HUES64 (cell line): ENCODE measurements around the gene SPTBN5.
A peak's percentile ranks its signal among the peaks of the same experiment; 100 is the strongest.
"Not testable (repeated sequence)": the region's sequence is repeated elsewhere in the genome, so short reads cannot be mapped to it uniquely, and the experiment has no call there.

Experiments
- H3K27ac ChIP-seq: 2 replicates; pipeline ENCODE4 v1.7.0; 2013; ENCODE audit warnings: low read depth, low read length, inconsistent platforms
- H3K27me3 ChIP-seq: 2 replicates; pipeline ENCODE4 v1.6.1; 2013; ENCODE audit warnings: mild to moderate bottlenecking, low read length; ENCODE audit not compliant: insufficient read depth
- H3K36me3 ChIP-seq: 2 replicates; pipeline ENCODE4 v1.6.1; 2013; ENCODE audit warnings: mild to moderate bottlenecking, low read length; ENCODE audit not compliant: insufficient read depth
- H3K4me1 ChIP-seq: 2 replicates; pipeline ENCODE4 v1.6.1; 2013; ENCODE audit warnings: mild to moderate bottlenecking, low read length, moderate library complexity; ENCODE audit not compliant: insufficient read depth
- H3K4me3 ChIP-seq: 2 replicates; pipeline ENCODE4 v1.5.1; 2013; ENCODE audit warnings: mild to moderate bottlenecking, low read length, moderate library complexity
- H3K9ac ChIP-seq: 2 replicates; pipeline ENCODE4 v1.6.1; 2013; ENCODE audit warnings: mild to moderate bottlenecking, low read depth, low read length
- H3K9me3 ChIP-seq: 2 replicates; pipeline ENCODE4 v1.6.1; 2013; ENCODE audit warnings: low read depth, low read length; ENCODE audit not compliant: insufficient read depth
- WGBS: fragments of 150-250, 120-280 bp; methylation state at CpG from one replicate; pipeline ENCODE4 v1.1.7; 2013; ENCODE audit warnings: missing lambda C conversion rate; 5-methylcytosine and 5-hydroxymethylcytosine counted together

The SPTBN5 gene

DNA sequence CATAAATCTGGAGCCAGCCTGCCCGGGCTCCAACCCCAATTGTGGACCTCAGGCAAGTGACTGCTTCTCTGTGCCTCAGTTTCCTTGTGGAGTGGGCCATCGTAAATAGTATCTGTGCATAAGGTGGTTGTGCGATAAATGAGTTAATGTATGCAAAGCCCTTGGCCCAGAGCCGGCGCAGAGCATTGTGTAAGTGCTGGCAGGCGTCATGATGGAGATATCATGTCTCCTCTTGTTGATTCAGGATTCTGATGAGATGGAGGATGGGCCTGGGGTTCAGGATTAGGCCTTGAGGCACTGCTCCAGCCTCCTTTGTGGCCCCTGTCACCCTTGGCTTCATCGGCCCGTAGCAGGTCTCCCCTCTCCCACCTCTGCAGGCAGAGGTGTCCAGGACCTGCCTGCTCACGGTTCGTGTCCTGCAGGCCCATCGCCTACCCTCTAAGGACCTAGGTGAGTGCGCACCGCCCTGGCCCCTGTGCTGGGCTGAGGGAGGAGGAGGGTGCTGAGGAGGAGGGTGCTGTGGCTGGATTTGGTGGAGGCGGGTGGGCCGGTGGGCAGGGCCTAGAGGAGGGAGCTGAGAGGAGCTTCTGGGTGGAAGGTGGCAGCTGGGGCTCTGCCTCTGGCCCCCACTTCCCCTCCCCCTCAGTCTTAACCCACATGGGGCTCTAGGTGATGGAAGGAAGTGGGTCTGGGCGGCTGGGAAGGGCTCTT is 53.9 kb downstream of the SPTBN5 start:
- Histone ChIP-seq H3K9me3 (no peaks in the 10 kb centered on the region), H3K27ac (no peak overlapping the region), H3K4me3 (no peak overlapping the region), H3K4me1 (no peaks in the 10 kb centered on the region), H3K27me3 (no peaks in the 10 kb centered on the region), H3K36me3 (no peaks in the 10 kb centered on the region), H3K9ac (no peak overlapping the region)
- WGBS, result 93% methylated on average over 14 of the region's 16 CpGs

DNA sequence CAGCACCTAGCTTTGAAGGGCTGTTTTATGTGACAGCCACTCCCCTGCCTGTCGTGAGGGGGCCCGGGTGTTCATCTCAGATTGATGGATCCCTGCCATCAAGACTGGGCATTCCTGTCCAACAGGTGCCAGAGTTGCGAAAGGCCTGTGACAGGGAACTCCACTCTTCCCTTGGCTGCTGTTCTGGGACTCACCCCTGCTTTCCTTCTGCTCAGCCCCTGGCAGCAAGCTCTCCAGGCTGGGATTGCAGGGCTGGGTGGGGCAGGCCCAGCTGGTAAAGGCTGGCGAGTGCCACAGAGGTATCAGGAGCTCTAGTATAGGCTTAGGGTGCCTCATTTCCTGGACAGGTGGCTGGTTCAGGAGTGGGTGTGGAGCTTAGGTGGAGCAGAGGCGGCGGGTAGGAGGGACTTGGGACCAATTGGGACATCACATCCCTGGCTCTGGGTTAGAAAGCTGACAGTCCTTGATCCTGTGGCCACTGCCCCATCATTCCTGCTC is 55.4 kb downstream of the SPTBN5 start, which contains the start of gene PLA2G4B:
TSS of gene PLA2G4B (plus strand) at position 448 of the 498 bp plus-strand sequence. CDS start 67 bp downstream, outside the sequence.
- H3K27me3 ChIP-seq, result no peaks in the 10 kb centered on the region
- H3K27ac ChIP-seq, result no peak within 1 kb of the TSS
- 91% methylated on average over 6 of the region's 6 CpGs for WGBS

DNA sequence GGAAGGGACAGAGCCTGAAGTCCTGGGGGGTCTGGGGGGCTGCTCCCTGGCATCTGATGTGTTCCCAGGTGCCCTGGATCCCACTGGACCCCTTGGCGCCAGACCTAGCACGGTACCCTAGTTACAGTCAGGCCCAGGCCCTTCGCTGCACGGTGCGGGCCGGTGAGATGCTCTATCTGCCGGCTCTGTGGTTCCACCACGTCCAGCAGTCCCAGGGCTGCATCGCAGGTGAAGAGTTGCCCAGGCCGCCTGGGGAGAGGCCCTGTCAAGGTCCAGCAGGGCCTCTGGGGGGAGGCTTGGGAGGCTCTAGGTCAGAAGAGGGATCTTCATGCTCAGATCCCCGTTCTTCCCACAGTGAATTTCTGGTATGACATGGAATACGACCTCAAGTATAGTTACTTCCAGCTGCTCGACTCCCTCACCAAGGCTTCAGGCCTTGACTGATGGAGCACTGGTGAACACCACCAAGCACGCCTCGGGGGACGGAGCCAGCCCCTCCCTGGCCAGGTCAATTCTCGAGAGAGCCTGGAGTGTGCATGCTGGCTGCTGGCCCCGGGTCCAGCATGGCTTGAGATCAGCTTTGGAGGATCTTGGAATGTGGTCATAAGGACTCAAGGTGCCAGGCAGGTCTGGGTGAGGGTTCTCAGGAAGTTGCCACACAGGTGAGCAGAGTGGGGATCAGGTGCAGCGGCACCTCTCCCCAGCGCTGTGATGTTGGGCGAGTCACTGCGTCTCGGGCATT is 57.0 kb downstream of the SPTBN5 start:
- Histone ChIP-seq H3K4me1 (no peaks in the 10 kb centered on the region), H3K27me3 (no peaks in the 10 kb centered on the region), H3K4me3 (no peak overlapping the region), H3K9me3 (no peaks in the 10 kb centered on the region), H3K27ac (no peak overlapping the region), H3K9ac (no peak overlapping the region; the same call in 1 of the 2 replicates), H3K36me3 (no peaks in the 10 kb centered on the region)
- WGBS, result 93% methylated on average over 23 of the region's 23 CpGs

More for the DNA sequence above, 55.4 kb downstream of the SPTBN5 start, which contains the start of gene PLA2G4B:
- Histone ChIP-seq H3K4me1 (no peaks in the 10 kb centered on the region), H3K36me3 (no peaks in the 10 kb centered on the region), H3K9me3 (no peaks in the 10 kb centered on the region), H3K9ac (no peak within 1 kb of the TSS), H3K4me3 (no peak within 1 kb of the TSS)

DNA sequence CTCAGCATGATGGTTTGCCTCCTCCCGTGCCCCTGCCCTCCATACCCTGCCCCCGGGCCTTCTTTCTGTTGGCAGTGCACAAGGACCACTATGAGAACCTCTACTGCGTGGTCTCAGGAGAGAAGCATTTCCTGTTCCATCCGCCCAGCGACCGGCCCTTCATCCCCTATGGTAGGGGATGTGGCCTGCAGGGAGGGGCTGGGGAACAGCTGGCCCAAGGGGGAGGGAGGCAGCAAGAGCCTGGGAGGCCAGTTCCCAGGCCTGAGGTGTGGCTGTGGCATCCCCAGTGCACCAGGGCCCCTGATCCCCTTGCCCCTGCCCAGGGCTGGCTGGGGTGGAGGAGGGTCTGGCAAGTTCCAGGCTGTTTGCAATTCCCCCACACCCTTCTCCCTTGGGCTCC is 57.8 kb downstream of the SPTBN5 start:
- Histone ChIP-seq H3K27me3 (no peaks in the 10 kb centered on the region), H3K9me3 (no peaks in the 10 kb centered on the region), H3K27ac (no peak overlapping the region), H3K4me1 (no peaks in the 10 kb centered on the region), H3K36me3 (no peaks in the 10 kb centered on the region), H3K9ac (no peak overlapping the region), H3K4me3 (no peak overlapping the region)
- 87% methylated on average over 6 of the region's 6 CpGs for WGBS

DNA sequence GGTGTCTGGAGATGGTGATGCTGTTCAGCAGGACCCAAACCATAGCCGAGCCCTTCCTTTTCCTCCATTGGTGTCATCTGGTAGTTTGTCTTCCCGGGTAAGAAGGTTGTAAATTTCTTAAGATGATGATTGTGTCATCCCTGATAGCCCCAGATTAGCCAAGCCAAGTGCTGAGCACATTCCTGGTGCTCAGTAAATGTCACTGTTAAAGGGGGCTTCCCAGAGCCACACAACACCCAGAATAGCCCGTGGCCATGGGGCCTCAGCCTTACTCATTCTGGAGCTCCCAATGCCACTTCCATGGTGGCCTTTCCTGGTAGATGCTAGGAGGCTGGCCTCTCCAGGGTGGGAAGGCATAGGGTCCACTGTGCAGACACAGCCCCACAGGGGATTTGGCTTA is 59.8 kb downstream of the SPTBN5 start:
- H3K27me3 ChIP-seq, result no peaks in the 10 kb centered on the region
- no peak overlapping the region for H3K27ac ChIP-seq
- no peaks in the 10 kb centered on the region for H3K4me1 ChIP-seq
- 72% methylated on average over 3 of the region's 3 CpGs for WGBS
- H3K36me3 ChIP-seq, result no peaks in the 10 kb centered on the region
- H3K9me3 ChIP-seq, result no peaks in the 10 kb centered on the region
- no peak overlapping the region for H3K9ac ChIP-seq
- H3K4me3 ChIP-seq, result no peak overlapping the region

DNA sequence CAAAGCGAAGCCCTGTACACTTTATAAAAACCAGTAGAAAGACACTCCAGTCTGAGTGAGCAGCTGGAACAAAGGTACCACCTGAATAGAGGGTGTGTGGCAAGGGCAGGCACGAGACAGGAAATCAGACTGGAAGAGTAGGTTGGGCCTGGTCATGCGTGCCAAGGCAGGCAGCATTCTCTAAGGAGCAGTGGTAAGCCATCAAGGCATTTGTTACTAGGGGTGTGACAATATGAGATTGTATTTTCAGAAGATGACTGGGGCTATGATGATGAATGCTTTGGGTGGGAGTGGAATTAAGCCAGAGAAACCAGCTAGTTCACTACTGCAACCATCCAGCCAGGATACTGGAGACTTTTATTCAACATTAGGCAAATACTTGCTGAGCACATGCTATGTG is 61.0 kb downstream of the SPTBN5 start:
- H3K4me1 ChIP-seq, result peaks cover 4% of the 10 kb centered on the region; the same call in 1 of the 2 replicates
- H3K27ac ChIP-seq, result no peak overlapping the region
- WGBS, result 92% methylated on average over 3 of the region's 3 CpGs
- no peak overlapping the region for H3K9ac ChIP-seq
- H3K9me3 ChIP-seq, result no peaks in the 10 kb centered on the region
- no peak overlapping the region for H3K4me3 ChIP-seq
- no peaks in the 10 kb centered on the region for H3K27me3 ChIP-seq
- no peaks in the 10 kb centered on the region for H3K36me3 ChIP-seq

DNA sequence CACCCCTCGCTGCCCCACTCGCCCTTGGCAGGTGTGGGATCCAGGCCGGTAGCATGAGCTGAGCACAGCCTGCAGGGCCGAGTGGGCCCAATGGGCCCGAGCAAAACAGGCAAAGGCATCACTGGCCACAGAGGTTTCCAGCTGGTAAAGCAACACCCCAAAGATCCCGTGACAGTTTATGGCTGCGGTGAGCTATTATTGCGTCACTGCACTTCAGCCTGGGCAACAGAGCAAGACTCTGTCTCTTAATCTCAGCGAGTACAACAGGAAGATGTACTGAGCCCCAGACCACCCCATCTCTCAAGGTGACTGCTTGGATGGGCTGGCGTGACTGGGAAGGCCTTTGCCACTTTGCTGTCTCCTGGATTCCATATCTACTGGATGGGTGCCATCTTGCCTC is 61.6 kb downstream of the SPTBN5 start:
- WGBS, result 97% methylated on average over 10 of the region's 10 CpGs
- H3K27ac ChIP-seq, result no peak overlapping the region
- H3K27me3 ChIP-seq, result no peaks in the 10 kb centered on the region
- H3K9me3 ChIP-seq, result no peaks in the 10 kb centered on the region
- H3K36me3 ChIP-seq, result no peaks in the 10 kb centered on the region
- H3K4me3 ChIP-seq, result no peak overlapping the region
- peaks cover 4% of the 10 kb centered on the region; the same call in 1 of the 2 replicates for H3K4me1 ChIP-seq
- H3K9ac ChIP-seq, result no peak overlapping the region

DNA sequence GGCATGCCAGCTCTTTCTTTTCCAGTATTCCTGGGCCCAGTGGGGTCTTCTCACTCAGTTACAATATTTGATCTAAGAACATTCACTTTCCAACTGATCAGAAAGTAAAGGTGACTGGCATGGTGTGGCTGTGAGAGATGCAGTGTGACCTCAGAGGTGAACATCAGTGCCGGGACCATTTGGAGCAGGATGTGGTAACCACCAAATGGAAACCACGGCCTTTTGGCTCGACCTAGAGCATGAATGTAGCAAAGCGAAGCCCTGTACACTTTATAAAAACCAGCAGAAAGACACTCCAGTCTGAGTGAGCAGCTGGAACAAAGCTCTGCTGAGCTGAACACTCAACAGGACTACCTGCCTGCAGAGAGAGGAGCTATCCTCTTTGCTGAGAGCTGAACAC is 62.6 kb downstream of the SPTBN5 start:
- not testable (repeated sequence) for H3K9me3 ChIP-seq, H3K9ac ChIP-seq

DNA sequence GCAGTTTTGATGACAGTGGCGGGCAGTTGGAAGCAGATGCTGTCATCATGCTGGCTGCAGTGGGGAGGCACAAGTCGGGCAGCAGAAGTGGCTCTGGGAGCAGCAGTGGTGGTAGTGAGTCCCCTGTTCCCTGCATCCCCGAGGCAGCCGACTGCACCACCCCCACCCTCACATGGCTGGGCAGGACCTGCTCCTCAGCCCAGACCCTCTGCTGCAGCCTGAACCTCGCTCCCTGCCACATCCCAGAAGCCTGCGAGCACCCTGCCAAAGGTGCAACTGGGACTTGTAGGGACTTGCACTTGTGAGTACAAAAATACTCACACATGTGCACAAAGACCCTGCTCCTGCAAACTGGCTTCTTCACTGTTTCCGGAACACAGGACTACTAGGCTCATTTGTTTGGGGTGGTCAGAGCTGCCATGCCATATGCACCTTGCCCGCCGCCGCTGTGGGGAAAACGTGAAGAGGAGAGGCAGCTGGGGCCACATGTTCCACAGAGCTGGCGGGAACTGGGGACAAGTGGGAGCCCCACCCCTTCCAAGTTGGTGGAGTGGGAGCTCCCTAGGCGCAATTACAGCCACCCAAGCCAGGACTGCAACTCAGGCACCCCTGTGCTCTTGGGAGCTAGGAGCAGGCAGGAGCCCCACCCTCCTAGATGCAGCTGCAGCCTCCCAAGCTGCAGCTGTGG is 63.8 kb downstream of the SPTBN5 start:
- WGBS, result 96% methylated on average over 13 of the region's 13 CpGs
- no peaks in the 10 kb centered on the region for H3K9me3 ChIP-seq
- no peaks in the 10 kb centered on the region for H3K27me3 ChIP-seq
- H3K27ac ChIP-seq, result no peak overlapping the region
- peaks cover 10% of the 10 kb centered on the region; the same call in 1 of the 2 replicates for H3K4me1 ChIP-seq
- no peaks in the 10 kb centered on the region for H3K36me3 ChIP-seq
- H3K9ac ChIP-seq, result no peak overlapping the region
- H3K4me3 ChIP-seq, result no peak overlapping the region

More for the DNA sequence above, 62.6 kb downstream of the SPTBN5 start:
- not testable (repeated sequence) for H3K27ac ChIP-seq, H3K4me1 ChIP-seq, H3K4me3 ChIP-seq, H3K27me3 ChIP-seq, H3K36me3 ChIP-seq
- WGBS, result 94% methylated on average over 4 of the region's 4 CpGs

DNA sequence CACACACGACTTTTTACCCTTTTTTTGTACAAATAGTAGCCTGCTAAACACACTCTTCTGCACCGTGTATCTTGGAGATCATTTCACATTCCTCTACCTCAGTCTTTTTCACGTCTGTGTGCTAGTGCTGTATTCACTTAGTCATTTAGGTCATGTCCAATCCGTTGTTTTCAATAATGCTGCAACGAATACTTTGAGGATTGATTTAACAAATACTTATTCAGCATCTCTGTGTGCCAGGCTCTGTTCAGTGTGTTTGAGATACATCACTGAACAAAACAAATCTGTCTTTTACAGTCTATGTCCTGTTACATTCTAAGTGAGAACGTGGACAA is 65.1 kb downstream of the SPTBN5 start:
- 46% methylated on average over 6 of the region's 6 CpGs for WGBS
- H3K36me3 ChIP-seq, result no peaks in the 10 kb centered on the region

More for the DNA sequence above, 65.1 kb downstream of the SPTBN5 start:
- H3K27ac ChIP-seq, result no peak overlapping the region
- no peaks in the 10 kb centered on the region for H3K27me3 ChIP-seq
- peak overlapping the region; percentile 80 for H3K4me3 ChIP-seq
- no peaks in the 10 kb centered on the region for H3K9me3 ChIP-seq
- H3K4me1 ChIP-seq, result peaks cover 10% of the 10 kb centered on the region; the same call in 1 of the 2 replicates
- peak overlapping the region; percentile 73; the same call in 1 of the 2 replicates for H3K9ac ChIP-seq
